Measurements from ENCODE around the gene TTYH3. TPM values are rescaled to one million over a fixed set of nuclear protein-coding genes. Genes with fewer than 3 reads are reported as not detected.

The TTYH3 gene
- total and polyA plus RNA-seq, 2 experiments from 2014 or later, result 46.3 to 108 TPM

DNA sequence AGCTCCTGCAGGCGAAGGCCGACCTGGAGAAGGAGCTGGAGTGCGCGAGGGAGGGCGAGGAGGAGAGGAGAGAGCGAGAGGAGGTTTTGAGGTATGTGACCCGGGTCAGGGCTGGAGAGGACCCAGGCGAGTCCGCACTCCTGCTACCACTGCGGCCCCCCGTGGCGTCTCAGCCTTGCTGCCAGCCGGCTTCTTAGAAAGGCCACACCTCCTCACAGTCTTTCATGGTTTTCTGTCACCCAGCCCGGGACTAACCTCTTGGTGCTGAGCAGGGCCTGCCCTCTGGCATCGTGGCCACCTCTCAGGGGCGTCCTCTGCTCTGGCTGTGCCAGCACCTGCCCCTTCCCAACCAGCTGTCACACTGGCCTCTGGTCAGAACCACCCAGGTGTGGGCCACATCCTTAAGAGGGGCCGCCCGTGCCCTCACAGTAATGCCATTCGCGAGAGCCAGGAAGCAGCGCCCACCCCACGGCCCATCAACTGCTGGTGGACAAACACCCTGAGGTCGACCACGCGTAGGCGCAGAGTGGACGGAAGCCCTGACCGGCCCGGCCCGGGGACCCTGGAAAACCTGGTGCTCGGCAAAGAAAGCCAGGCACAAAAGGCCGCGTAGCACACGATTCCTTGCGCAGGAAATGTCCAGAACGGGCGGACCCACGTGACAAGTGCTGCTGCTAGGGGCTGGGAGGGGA lies 38.6 kb upstream of the TTYH3 start:
- no peak for DNase-seq (ENCODE audit: low spot score)
- Histone ChIP-seq H2AFZ (no peak overlapping the region), H3K79me2 (no peaks in the 10 kb centered on the region), H4K20me1 (ENCODE audit: insufficient read depth, poor library complexity, severe bottlenecking) (no peaks in the 10 kb centered on the region), H3K4me2 (no peak overlapping the region), H3K9me3 (ENCODE audit: low read depth) (no peaks in the 10 kb centered on the region), H3K27me3 (no peaks in the 10 kb centered on the region), H3K36me3 (replicated peaks; ENCODE audit: insufficient read depth, low read depth) (no peaks in the 10 kb centered on the region), H3K9me2 (replicated peaks; ENCODE audit: insufficient read depth) (no peaks in the 10 kb centered on the region), H3K4me1 (ENCODE audit: insufficient read depth) (no peaks in the 10 kb centered on the region), H3K4me3 (no peak overlapping the region), H3K27ac (no peak overlapping the region)
- TF ChIP-seq EZH2 (IDR thresholded peaks at IDR 0.05; ENCODE audit: borderline replicate concordance), result no peak
- WGBS (ENCODE audit: low lambda C conversion rate, missing lambda C conversion rate), result 98% methylated on average over 35 of the region's 38 CpGs

- 95% methylated on average over 9 of the region's 10 CpGs for WGBS (ENCODE audit: low lambda C conversion rate, missing lambda C conversion rate)
- no peak for DNase-seq (ENCODE audit: low spot score)
- H2AFZ ChIP-seq, result no peak overlapping the region
- no peaks in the 10 kb centered on the region for H3K27me3 ChIP-seq
- H3K27ac ChIP-seq, result no peak overlapping the region
- no peaks in the 10 kb centered on the region for H3K4me1 ChIP-seq (ENCODE audit: insufficient read depth)
- H3K9me2 ChIP-seq (replicated peaks; ENCODE audit: insufficient read depth), result no peaks in the 10 kb centered on the region
- TF ChIP-seq EZH2phosphoT487 (IDR thresholded peaks at IDR 0.05; ENCODE audit: low read depth, severe bottlenecking, unreplicated experiment) (no peak), EZH2 (IDR thresholded peaks at IDR 0.05; ENCODE audit: borderline replicate concordance) (no peak), CTCF (IDR thresholded peaks at IDR 0.05; ENCODE audit: poor library complexity) (no peak)
- H3K36me3 ChIP-seq (replicated peaks; ENCODE audit: insufficient read depth, low read depth), result no peaks in the 10 kb centered on the region
- H3K4me3 ChIP-seq, result no peak overlapping the region
- no peaks in the 10 kb centered on the region for H3K9me3 ChIP-seq (ENCODE audit: low read depth)
- H3K79me2 ChIP-seq, result no peaks in the 10 kb centered on the region
- H4K20me1 ChIP-seq (ENCODE audit: insufficient read depth, poor library complexity, severe bottlenecking), result no peaks in the 10 kb centered on the region
- no peak overlapping the region for H3K4me2 ChIP-seq
Observed at GRCh38 chr7:2594599-2594998, 37.2 kb upstream of the TTYH3 start.

DNA sequence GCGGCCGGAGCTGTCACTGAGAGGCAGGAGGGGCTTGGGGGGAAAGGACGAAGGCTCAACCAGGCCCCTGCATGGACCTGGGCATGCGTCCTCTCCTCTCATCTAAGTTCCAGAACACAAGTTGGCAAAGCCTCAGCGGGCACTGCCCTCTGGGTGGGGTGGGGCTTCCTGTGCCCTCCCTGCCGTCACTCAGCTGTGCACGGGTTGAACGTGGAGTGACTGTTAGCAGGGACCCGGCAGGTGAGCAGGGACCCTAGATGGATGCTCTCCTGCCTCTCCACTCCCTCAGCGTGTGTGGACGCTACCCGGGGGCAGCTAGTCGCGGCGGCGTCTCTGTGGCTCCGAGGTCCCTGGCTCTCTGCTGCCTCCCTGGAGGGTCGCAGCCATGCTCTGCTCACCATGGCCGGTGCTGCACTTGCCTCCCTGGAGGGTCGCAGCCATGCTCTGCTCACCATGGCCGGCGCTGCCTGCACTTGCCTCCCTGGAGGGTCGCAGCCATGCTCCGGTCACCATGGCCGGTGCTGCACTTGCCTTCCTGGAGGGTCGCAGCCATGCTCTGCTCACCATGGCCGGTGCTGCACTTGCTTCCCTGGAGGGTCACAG lies 36.4 kb upstream of the TTYH3 start:
- Histone ChIP-seq H3K36me3 (replicated peaks; ENCODE audit: insufficient read depth, low read depth) (no peaks in the 10 kb centered on the region), H3K9me2 (replicated peaks; ENCODE audit: insufficient read depth) (no peaks in the 10 kb centered on the region), H3K9me3 (ENCODE audit: low read depth) (no peaks in the 10 kb centered on the region), H3K4me2 (no peak overlapping the region), H4K20me1 (ENCODE audit: insufficient read depth, poor library complexity, severe bottlenecking) (no peaks in the 10 kb centered on the region), H3K27me3 (no peaks in the 10 kb centered on the region), H2AFZ (no peak overlapping the region), H3K79me2 (no peaks in the 10 kb centered on the region), H3K27ac (no peak overlapping the region), H3K4me3 (no peak overlapping the region), H3K4me1 (ENCODE audit: insufficient read depth) (no peaks in the 10 kb centered on the region)
- 97% methylated on average over 23 of the region's 27 CpGs for WGBS (ENCODE audit: low lambda C conversion rate, missing lambda C conversion rate)
- no peak for DNase-seq (ENCODE audit: low spot score)
- TF ChIP-seq EZH2phosphoT487 (IDR thresholded peaks at IDR 0.05; ENCODE audit: low read depth, severe bottlenecking, unreplicated experiment) (no peak), CTCF (IDR thresholded peaks at IDR 0.05; ENCODE audit: poor library complexity) (no peak), EZH2 (IDR thresholded peaks at IDR 0.05; ENCODE audit: borderline replicate concordance) (no peak)

DNA sequence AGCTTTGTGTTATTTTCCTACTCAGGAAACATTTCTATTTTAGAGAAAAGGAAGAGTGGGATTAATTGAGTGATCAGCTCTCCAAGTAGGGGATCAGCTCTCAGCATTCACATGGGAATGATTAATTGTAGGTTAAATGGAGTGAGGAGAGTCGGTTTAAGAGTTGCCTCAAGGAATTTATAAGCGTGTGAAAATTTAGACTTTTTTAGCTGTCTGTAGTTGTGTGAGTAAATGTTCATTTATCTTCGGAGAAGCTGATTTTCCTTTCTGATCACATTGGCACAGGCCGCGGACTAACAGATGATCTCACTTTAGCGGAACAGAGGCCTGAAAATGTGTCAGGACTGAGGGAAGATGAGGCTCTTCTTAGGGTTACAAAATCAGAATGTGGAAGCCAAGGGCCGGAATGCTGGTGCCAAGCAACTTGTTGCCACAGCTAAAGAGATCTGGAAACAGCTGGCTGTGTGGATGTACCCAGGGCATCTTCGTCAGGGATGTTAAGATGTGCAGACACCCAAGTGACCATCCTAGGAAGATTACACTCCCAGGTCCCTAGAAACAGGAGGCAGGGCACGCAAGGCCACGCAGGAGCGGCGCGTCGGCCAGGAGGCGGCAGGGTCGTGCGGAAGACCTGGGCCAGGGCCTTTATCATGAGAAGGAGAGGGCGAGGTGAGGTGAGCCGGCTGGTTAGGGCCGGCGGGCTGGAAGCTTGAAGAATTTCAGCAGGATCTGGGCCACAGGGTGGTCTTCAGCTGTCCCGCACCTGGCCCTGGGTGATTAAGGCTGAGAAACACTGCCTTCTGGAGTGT lies 35.1 kb upstream of the TTYH3 start:
- no peaks in the 10 kb centered on the region for H3K9me3 ChIP-seq (ENCODE audit: low read depth)
- H3K27ac ChIP-seq, result no peak overlapping the region
- TF ChIP-seq CTCF (IDR thresholded peaks at IDR 0.05; ENCODE audit: poor library complexity) (no peak), EZH2 (IDR thresholded peaks at IDR 0.05; ENCODE audit: borderline replicate concordance) (no peak), EZH2phosphoT487 (IDR thresholded peaks at IDR 0.05; ENCODE audit: low read depth, severe bottlenecking, unreplicated experiment) (no peak)
- DNase-seq (ENCODE audit: low spot score), result no peak
- H3K4me2 ChIP-seq, result no peak overlapping the region
- WGBS (ENCODE audit: low lambda C conversion rate, missing lambda C conversion rate), result 95% methylated on average over 22 of the region's 22 CpGs
- H2AFZ ChIP-seq, result no peak overlapping the region
- no peaks in the 10 kb centered on the region for H4K20me1 ChIP-seq (ENCODE audit: insufficient read depth, poor library complexity, severe bottlenecking)
- no peaks in the 10 kb centered on the region for H3K4me1 ChIP-seq (ENCODE audit: insufficient read depth)
- H3K9me2 ChIP-seq (replicated peaks; ENCODE audit: insufficient read depth), result no peaks in the 10 kb centered on the region
- no peak overlapping the region for H3K4me3 ChIP-seq
- no peaks in the 10 kb centered on the region for H3K79me2 ChIP-seq
- no peaks in the 10 kb centered on the region for H3K36me3 ChIP-seq (replicated peaks; ENCODE audit: insufficient read depth, low read depth)
- H3K27me3 ChIP-seq, result no peaks in the 10 kb centered on the region

Measured in hepatocyte (in vitro differentiated cells).